Vagina (tissue), 2 donors: ENCODE measurements around the gene TMED10.

Experiments
- POLR2A ChIP-seq, 2 donors: fragments of 450-650 bp; IDR thresholded peaks; one replicate each; pipeline ENCODE4 v1.6.1; 2017; ENCODE audit warnings: antibody characterized with exemption in 2 of 2, mild to moderate bottlenecking in 2 of 2, moderate library complexity in 2 of 2
- TF ChIP-seq, protein P1 (sequence below), 3 experiments: fragments of 450-650 bp in 2 of 3; fragments of 200-600 bp in 1 of 3; sonication (generic) in 1 of 3; IDR thresholded peaks; one replicate each; pipeline ENCODE4 v1.5.1; 2017 to 2019; ENCODE audit warnings: antibody characterized with exemption in 3 of 3, mild to moderate bottlenecking in 2 of 3, moderate library complexity in 2 of 3

- no peak for TF ChIP-seq POLR2A (IDR thresholded peaks at IDR 0.05)
- TF ChIP-seq, protein P1, sequence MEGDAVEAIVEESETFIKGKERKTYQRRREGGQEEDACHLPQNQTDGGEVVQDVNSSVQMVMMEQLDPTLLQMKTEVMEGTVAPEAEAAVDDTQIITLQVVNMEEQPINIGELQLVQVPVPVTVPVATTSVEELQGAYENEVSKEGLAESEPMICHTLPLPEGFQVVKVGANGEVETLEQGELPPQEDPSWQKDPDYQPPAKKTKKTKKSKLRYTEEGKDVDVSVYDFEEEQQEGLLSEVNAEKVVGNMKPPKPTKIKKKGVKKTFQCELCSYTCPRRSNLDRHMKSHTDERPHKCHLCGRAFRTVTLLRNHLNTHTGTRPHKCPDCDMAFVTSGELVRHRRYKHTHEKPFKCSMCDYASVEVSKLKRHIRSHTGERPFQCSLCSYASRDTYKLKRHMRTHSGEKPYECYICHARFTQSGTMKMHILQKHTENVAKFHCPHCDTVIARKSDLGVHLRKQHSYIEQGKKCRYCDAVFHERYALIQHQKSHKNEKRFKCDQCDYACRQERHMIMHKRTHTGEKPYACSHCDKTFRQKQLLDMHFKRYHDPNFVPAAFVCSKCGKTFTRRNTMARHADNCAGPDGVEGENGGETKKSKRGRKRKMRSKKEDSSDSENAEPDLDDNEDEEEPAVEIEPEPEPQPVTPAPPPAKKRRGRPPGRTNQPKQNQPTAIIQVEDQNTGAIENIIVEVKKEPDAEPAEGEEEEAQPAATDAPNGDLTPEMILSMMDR (IDR thresholded peaks at IDR 0.05): no peak
These were observed 17.4 kb downstream of the TMED10 start for GRCh38 chr14:75158843-75159614.
